Stimulated activated effector memory CD8-positive, alpha-beta T cell treated with anti-CD3 and anti-CD28 coated beads, Interleukin-12 subunit alpha, Interleukin-12 subunit beta, amount 100 ng/mL, for 72 hours (primary cell): Measurements from ENCODE around the gene SFTPB.
A peak's percentile ranks its signal among the peaks of the same experiment; 100 is the strongest.
"Not testable (repeated sequence)": the region's sequence is repeated elsewhere in the genome, so short reads cannot be mapped to it uniquely, and the experiment has no call there.

Experiments used
- ATAC-seq: fragments of 150-1000 bp; cut with Tn5 transposase; 2 replicates; pipeline ENCODE4 v1.10.0; 2021
- DNase-seq, 2 donors: peaks; one replicate each; pipeline ENCODE4 v3.0.0; 2021 to 2022; ENCODE audit warnings: low spot score in 2 of 2
- H3K27ac Mint-ChIP-seq: one replicate; pipeline ENCODE4 v1.8.0; 2022; ENCODE audit warnings: mild to moderate bottlenecking, mixed read lengths
- H3K36me3 Mint-ChIP-seq: one replicate; pipeline ENCODE4 v1.8.0; 2022; ENCODE audit warnings: mild to moderate bottlenecking, mixed read lengths
- H3K4me1 Mint-ChIP-seq: one replicate; pipeline ENCODE4 v1.8.0; 2022; ENCODE audit warnings: mixed read lengths
- H3K4me3 Mint-ChIP-seq: one replicate; pipeline ENCODE4 v1.8.0; 2022; ENCODE audit warnings: mild to moderate bottlenecking, mixed read lengths
- H3K9me3 Mint-ChIP-seq: one replicate; pipeline ENCODE4 v1.8.0; 2022; ENCODE audit warnings: mixed read lengths

The SFTPB gene

DNA sequence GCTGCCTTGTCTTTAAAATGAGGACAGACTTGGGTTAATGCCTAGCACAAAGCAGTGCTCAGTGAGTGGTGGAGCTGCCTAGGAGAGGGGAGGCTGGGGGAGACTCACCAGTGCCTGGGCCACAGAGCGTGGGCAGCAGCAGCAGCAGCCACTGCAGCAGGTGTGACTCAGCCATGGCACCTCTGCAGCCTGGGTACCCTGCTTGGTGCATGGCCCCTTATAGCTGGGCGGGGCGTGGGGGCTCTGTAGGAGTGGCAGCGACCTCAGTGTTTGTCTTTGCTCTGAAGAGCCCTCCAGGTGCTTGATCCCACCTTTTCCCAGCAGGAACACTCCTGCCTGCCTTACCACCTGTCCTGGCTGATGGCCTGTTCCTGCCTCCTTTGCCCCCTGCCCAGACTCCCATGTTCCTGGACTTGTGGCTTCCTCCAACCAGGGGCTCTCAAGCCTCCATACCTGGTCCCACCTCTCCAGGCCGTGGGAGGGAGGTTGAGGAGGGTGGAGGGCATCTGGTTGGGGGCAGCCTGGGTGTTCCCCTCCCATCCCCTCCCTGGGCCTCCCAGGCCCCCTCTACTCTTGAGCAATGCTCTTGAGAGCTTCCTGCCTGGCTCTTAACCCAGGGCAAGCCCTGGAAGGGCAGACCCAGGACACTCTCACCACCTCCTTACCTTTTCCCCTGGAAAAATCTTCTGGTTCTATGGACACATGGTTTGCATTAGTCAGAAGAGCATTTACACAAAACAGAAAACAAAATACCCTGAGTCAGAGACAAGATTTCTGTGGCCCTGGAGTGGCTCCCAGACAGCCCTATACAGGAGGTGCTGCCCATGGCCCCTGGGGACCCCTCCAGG lies at the start of gene SFTPB:
TSS of gene SFTPB (minus strand) at position 191 of the 848 bp plus-strand sequence. CDS start at position 175, 16 bp downstream.
- no peaks in the 10 kb centered on the region for H3K36me3 Mint-ChIP-seq
- peak within 1 kb of the TSS; percentile 48 for H3K27ac Mint-ChIP-seq
- DNase-seq: no peak
- no peaks in the 10 kb centered on the region for H3K9me3 Mint-ChIP-seq
- peak; percentile 71 for ATAC-seq
- H3K4me3 Mint-ChIP-seq: no peak within 1 kb of the TSS
- H3K4me1 Mint-ChIP-seq: no peaks in the 10 kb centered on the region

DNA sequence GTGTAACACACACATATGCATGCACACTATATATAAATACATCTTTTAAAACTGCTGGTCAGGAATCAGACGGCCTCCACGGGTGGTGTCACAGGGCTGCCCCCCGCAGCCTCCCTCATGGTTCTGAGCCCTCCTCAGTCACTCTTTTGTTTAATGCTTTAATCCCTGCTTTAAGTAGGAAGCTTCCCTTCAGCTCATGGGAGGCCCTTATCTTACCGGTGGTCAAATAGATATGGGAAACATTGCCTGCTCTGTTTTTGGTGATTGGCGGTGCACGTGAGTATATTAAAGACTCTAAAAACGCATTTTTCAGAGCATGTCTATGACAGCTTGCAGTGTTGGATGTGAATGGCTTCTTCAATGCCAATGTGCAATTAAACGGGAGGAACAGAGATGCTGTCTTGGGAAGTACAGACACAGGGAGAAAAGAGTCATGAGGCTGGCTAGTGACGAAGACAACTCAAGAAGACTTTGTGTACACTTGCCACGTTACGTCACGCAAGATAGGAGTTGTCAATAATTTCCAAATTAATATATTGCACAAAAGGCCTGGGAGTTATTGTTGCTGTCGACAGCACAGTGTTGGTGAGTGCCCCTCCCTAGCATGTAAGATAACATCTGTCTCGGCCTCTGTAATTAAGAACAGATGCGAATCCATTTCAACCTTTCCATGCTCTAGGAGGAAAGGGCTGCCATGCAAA lies 49.5 kb upstream of the SFTPB start:
- no peak for DNase-seq
- Mint-ChIP-seq H3K4me3 (no peak overlapping the region), H3K9me3 (no peaks in the 10 kb centered on the region), H3K36me3 (no peaks in the 10 kb centered on the region), H3K27ac (no peak overlapping the region), H3K4me1 (peaks cover 6% of the 10 kb centered on the region)
- no peak for ATAC-seq

DNA sequence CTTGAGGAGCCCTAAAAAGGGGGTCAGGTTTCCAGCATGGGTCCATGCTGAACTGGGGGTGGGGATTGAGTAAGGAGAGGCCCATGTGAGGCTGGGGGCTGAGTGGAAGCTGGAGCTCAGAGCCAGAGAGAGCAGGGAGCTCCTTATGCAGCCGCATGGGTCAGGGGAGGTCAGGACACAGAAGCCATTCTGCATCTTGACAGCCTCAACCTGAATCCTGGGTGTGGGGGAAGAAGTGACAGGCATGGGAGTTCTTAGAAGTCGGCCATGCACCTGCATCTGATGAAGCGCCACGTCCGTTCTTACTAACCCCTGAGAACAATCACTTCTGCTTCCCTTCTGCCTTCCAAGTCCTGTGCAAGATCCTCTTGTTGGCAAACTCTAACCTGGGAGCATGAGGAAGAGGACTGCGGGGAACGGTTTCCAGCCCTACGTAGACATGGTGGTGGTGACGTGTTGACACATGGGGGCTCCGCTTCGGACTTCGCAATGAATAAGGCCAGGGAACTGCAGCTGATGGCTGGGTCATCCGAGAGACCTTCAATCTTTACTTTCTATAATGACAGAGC lies 48.4 kb upstream of the SFTPB start:
- no peak for DNase-seq
- Mint-ChIP-seq H3K36me3 (no peaks in the 10 kb centered on the region), H3K4me3 (no peak overlapping the region), H3K4me1 (peaks cover 6% of the 10 kb centered on the region), H3K27ac (no peak overlapping the region), H3K9me3 (no peaks in the 10 kb centered on the region)
- no peak for ATAC-seq

DNA sequence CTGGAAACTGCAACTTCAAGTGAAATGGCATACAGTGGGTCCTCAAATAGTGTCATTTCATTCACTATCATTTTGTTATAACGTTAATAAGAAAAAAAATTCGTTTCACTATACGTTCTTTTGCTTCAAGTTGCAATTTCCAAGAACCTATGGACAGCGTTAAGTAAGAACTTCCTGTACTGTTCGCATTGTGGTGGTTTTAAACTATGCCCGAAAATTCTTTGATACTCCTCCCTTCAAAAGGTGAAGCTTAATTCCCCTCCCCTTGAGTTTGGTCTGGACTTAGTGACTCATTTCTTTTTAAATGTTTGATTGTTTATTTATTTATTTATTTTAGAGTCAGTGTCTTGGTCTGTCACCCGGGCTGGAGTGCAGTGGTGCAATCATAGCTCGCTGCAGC lies 46.8 kb upstream of the SFTPB start:
- peaks cover 6% of the 10 kb centered on the region for H3K4me1 Mint-ChIP-seq
- ATAC-seq: no peak
- no peak overlapping the region for H3K4me3 Mint-ChIP-seq

DNA sequence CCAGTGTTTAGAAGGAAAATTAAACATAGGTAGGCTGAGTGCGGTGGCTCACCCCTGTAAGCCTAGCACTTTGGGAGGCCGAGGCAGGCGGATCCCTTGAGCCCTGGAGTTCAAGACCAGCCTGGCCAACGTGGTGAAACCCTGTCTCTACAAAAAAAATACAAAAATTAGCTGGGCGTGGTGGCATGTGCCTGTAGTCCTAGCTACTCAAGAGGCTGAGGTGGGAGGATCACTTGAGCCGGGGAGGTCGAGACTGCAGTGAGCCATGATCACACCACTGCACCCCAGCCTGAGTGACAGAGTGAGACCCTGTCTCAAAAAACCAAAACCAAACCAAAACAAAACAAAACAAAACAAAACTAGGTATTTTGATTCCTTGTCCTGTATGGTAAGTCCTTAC lies 46.4 kb upstream of the SFTPB start:
- not testable (repeated sequence) for H3K9me3 Mint-ChIP-seq, H3K4me3 Mint-ChIP-seq, H3K4me1 Mint-ChIP-seq, DNase-seq, H3K36me3 Mint-ChIP-seq, ATAC-seq
- peak overlapping the region; percentile 56 for H3K27ac Mint-ChIP-seq

More for the DNA sequence above, 46.8 kb upstream of the SFTPB start:
- Mint-ChIP-seq H3K36me3 (no peaks in the 10 kb centered on the region), H3K9me3 (no peaks in the 10 kb centered on the region), H3K27ac (no peak overlapping the region)
- no peak for DNase-seq

GRCh38 chr2:85713836-85714235 lies 45.8 kb upstream of the SFTPB start:
- Mint-ChIP-seq H3K4me1 (peaks cover 6% of the 10 kb centered on the region), H3K4me3 (no peak overlapping the region), H3K36me3 (no peaks in the 10 kb centered on the region), H3K9me3 (no peaks in the 10 kb centered on the region), H3K27ac (peak overlapping the region; percentile 56)
- DNase-seq (no peak), ATAC-seq (no peak)

- ATAC-seq (no peak), DNase-seq (no peak)
- Mint-ChIP-seq H3K36me3 (no peaks in the 10 kb centered on the region), H3K27ac (peak overlapping the region; percentile 58), H3K9me3 (no peaks in the 10 kb centered on the region), H3K4me3 (no peak overlapping the region), H3K4me1 (peaks cover 6% of the 10 kb centered on the region)
Observed at GRCh38 chr2:85712849-85713612, 45.0 kb upstream of the SFTPB start.

DNA sequence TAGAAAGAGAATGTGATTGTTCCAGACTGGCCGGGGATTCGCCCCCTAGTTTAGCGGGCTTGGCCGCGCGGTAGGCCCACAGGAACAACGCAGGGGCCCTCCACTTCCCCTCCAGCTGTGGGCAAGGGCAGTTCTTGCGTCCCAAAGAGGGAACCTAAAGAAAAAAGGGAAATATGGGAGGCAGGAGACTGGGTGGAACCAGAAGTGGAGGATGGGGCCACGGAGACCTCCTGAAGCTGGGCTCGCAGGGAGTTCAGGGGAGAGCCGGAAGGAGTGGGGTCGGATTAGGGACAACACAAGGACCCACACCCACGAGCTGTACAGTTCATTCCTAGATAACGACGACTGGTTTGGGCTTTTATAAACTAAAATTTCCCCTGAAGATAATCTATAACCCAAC lies 44.3 kb upstream of the SFTPB start:
- peaks cover 6% of the 10 kb centered on the region for H3K4me1 Mint-ChIP-seq
- ATAC-seq (no peak), DNase-seq (no peak)
- H3K4me3 Mint-ChIP-seq: no peak overlapping the region
- H3K9me3 Mint-ChIP-seq: no peaks in the 10 kb centered on the region
- H3K36me3 Mint-ChIP-seq: no peaks in the 10 kb centered on the region
- H3K27ac Mint-ChIP-seq: peak overlapping the region; percentile 58

DNA sequence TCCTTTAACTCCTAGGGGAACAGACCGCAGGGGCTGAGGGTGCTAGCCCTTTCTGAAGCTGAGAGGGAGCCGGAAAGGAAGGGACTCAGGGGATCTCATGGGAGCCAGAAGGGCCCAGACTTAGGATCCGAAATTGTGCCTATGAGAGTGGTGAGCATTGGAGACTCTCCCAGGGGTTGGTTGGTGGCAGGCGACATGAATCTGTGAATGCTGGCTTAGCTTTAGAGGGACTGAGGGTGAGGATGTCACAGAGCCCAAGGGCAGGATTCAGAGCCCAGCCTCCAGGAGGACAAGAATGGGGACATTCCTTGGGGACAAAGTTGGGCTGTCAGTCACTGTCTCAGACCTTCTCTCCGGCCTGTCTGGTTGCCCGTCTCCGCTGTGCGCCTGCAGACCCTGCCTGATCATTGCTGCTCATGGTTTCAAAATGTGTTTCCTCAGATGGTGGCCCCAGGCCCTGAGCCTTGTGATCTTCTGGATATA lies 43.6 kb upstream of the SFTPB start:
- H3K27ac Mint-ChIP-seq: peak overlapping the region; percentile 29

GRCh38 chr2:85710687-85711577 lies 42.9 kb upstream of the SFTPB start:
- no peak overlapping the region for H3K4me3 Mint-ChIP-seq
- H3K9me3 Mint-ChIP-seq: no peaks in the 10 kb centered on the region
- ATAC-seq (no peak), DNase-seq (no peak)
- peak overlapping the region; percentile 29 for H3K27ac Mint-ChIP-seq
- no peaks in the 10 kb centered on the region for H3K36me3 Mint-ChIP-seq
- H3K4me1 Mint-ChIP-seq: peaks cover 19% of the 10 kb centered on the region

More for the DNA sequence above, 43.6 kb upstream of the SFTPB start:
- no peaks in the 10 kb centered on the region for H3K36me3 Mint-ChIP-seq
- DNase-seq: no peak
- peaks cover 14% of the 10 kb centered on the region for H3K4me1 Mint-ChIP-seq
- no peak for ATAC-seq
- no peaks in the 10 kb centered on the region for H3K9me3 Mint-ChIP-seq
- H3K4me3 Mint-ChIP-seq: no peak overlapping the region

- Mint-ChIP-seq H3K4me3 (no peak overlapping the region), H3K27ac (no peak overlapping the region), H3K4me1 (peaks cover 29% of the 10 kb centered on the region), H3K36me3 (peaks cover 5% of the 10 kb centered on the region), H3K9me3 (no peaks in the 10 kb centered on the region)
- ATAC-seq (no peak), DNase-seq (no peak)
Observed at GRCh38 chr2:85709401-85709811, 41.4 kb upstream of the SFTPB start.

- Mint-ChIP-seq H3K9me3 (no peaks in the 10 kb centered on the region), H3K4me1 (peaks cover 36% of the 10 kb centered on the region), H3K27ac (no peak overlapping the region), H3K36me3 (peaks cover 5% of the 10 kb centered on the region), H3K4me3 (no peak overlapping the region)
- ATAC-seq (no peak), DNase-seq (no peak)
Observed at GRCh38 chr2:85708641-85709040, 40.6 kb upstream of the SFTPB start.

DNA sequence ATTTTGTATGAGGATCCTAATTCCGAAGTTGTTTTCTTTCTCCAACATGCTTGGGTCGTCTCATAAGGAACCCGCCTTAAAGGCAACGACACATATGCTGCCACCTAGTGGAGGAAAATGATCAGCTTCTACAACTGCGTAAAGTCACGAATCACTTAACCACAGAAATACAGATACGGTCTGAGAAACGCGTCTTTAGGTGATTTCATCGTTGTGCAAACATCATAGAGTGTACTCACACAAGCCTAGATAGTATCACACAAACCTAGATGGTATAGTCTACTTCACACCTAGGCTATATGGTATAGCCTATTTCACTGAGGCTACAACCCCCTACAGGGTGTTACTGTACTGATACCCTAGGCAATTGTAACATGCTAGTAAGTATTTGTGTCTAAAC lies 39.3 kb upstream of the SFTPB start:
- ATAC-seq: peak; percentile 92
- peaks cover 5% of the 10 kb centered on the region for H3K36me3 Mint-ChIP-seq
- H3K4me1 Mint-ChIP-seq: peaks cover 49% of the 10 kb centered on the region
- DNase-seq: peak; percentile 67 to 84
- H3K9me3 Mint-ChIP-seq: no peaks in the 10 kb centered on the region
- H3K27ac Mint-ChIP-seq: peak overlapping the region; percentile 90
- H3K4me3 Mint-ChIP-seq: peak overlapping the region; percentile 47

DNA sequence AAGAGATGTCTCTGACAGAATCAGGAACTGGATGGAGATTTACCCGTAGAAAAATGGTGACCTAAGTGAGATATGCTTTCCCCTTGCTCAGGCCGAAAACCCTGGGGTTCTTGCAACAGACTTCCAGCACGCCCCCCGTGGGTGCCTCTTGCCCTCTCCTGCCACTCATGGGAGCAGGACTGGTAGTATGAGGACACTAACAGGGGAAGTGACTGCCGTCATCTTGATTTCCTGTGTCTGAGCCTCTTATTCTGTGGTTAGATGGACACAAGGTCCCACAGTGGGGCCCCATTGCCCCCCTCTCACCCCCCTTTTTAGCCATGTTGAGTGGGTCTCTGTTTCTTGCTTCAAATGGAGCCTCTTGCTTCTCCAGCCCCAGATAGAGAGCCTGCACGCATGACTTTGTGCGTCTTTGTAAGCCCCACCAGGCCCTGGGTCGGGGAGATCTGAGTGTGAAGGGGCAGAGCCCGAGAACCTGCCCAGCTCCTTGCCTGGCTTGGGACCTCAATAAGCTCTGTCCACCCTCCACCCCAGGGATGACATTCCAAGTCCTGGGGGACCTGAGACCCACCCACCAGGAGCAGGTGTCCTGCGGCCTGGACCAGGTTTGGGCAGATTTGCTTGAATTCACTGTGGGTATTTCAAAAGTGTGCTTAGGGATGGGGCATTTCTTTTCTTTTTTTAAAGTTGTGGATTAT lies 38.7 kb upstream of the SFTPB start:
- Mint-ChIP-seq H3K36me3 (peaks cover 5% of the 10 kb centered on the region), H3K4me1 (peaks cover 51% of the 10 kb centered on the region), H3K27ac (peak overlapping the region; percentile 90), H3K9me3 (no peaks in the 10 kb centered on the region), H3K4me3 (peak overlapping the region; percentile 47)
- no peak for ATAC-seq
- no peak for DNase-seq
